PC-9 (cell line): ENCODE data around the gene SELENON.

Experiments
- EZH2 ChIP-seq: fragments of 200-600 bp; sonication (generic); IDR thresholded peaks from 2 replicates; pipeline ENCODE4 v1.8.0; 2017; ENCODE audit warnings: antibody characterized with exemption, low read depth
- TF ChIP-seq, protein P1 (sequence below): fragments of 200-600 bp; sonication (generic); conservative IDR thresholded peaks from 2 replicates; pipeline ENCODE4 v1.6.1; 2017; ENCODE audit warnings: mixed run types, antibody characterized with exemption, mild to moderate bottlenecking, moderate library complexity

DNA sequence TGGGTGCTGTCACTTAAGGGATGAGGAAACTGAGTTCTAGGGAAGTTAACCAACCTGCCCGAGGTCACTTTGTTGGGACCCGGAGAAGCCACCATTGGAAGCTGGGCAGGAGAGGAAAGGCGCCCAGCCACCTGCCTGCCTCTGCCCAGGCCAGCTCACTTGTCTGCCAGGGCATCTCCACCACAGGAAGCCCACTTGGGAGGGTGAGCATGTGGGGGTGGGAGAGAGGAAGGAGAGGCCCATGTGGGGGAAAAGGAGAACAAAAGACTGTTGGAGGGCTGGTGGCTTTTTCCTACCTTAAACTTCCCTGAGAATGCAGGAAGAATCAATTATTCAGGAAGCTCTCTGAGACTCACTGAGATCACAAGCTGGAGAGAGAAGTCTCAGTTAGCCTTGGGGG, 43.8 kb upstream of the SELENON start:
- TF ChIP-seq, protein P1, sequence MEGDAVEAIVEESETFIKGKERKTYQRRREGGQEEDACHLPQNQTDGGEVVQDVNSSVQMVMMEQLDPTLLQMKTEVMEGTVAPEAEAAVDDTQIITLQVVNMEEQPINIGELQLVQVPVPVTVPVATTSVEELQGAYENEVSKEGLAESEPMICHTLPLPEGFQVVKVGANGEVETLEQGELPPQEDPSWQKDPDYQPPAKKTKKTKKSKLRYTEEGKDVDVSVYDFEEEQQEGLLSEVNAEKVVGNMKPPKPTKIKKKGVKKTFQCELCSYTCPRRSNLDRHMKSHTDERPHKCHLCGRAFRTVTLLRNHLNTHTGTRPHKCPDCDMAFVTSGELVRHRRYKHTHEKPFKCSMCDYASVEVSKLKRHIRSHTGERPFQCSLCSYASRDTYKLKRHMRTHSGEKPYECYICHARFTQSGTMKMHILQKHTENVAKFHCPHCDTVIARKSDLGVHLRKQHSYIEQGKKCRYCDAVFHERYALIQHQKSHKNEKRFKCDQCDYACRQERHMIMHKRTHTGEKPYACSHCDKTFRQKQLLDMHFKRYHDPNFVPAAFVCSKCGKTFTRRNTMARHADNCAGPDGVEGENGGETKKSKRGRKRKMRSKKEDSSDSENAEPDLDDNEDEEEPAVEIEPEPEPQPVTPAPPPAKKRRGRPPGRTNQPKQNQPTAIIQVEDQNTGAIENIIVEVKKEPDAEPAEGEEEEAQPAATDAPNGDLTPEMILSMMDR = no peak
- TF ChIP-seq EZH2 = no peak
